SK-N-SH treated with all-trans-retinoic acid at 6 μM for 48 hours (cell line): ENCODE measurements around the gene ADSS2.

ENCODE experiments used
- ARNTL ChIP-seq: fragments of 450-650 bp; formaldehyde crosslinking; IDR thresholded peaks from 2 replicates; pipeline ENCODE4 v1.5.0; 2020; ENCODE audit warnings: low read depth, mild to moderate bottlenecking, moderate library complexity, borderline replicate concordance
- BACH2 ChIP-seq: fragments of 250-450 bp; sonication (Bioruptor Pico); IDR thresholded peaks from 2 replicates; pipeline ENCODE4 v1.9.0; 2021; ENCODE audit warnings: mild to moderate bottlenecking, borderline replicate concordance
- CSRNP3 ChIP-seq: fragments of 250-450 bp; sonication (Bioruptor Pico); IDR thresholded peaks from 2 replicates; pipeline ENCODE4 v1.5.1; 2021; ENCODE audit warnings: mild to moderate bottlenecking, moderate library complexity
- GLIS3 ChIP-seq: fragments of 250-450 bp; sonication (Bioruptor Pico); IDR thresholded peaks from 2 replicates; pipeline ENCODE4 v1.5.0; 2020; ENCODE audit warnings: mild to moderate bottlenecking, moderate library complexity
- OSR1 ChIP-seq: fragments of 250-450 bp; sonication (Bioruptor Pico); IDR thresholded peaks from 2 replicates; pipeline ENCODE4 v1.8.0; 2022; ENCODE audit warnings: moderate library complexity, mild to moderate bottlenecking, inconsistent platforms
- RARB ChIP-seq: fragments of 250-450 bp; sonication (Bioruptor Pico); IDR thresholded peaks from 2 replicates; pipeline ENCODE4 v1.8.0; 2021; ENCODE audit warnings: mild to moderate bottlenecking, moderate library complexity
- ZNF565 ChIP-seq: fragments of 450-650 bp; formaldehyde crosslinking; conservative IDR thresholded peaks from 2 replicates; pipeline ENCODE4 v1.5.0; 2020; ENCODE audit warnings: low read depth, mild to moderate bottlenecking, moderate library complexity
- ZNF70 ChIP-seq: fragments of 450-650 bp; formaldehyde crosslinking; IDR thresholded peaks from 2 replicates; pipeline ENCODE4 v1.5.0; 2020; ENCODE audit warnings: mild to moderate bottlenecking, moderate library complexity
- TF ChIP-seq, protein P1 (sequence below): fragments of 250-450 bp; sonication (Bioruptor Pico); IDR thresholded peaks from 2 replicates; pipeline ENCODE4 v1.8.0; 2020; ENCODE audit warnings: mild to moderate bottlenecking, moderate library complexity, borderline replicate concordance

DNA sequence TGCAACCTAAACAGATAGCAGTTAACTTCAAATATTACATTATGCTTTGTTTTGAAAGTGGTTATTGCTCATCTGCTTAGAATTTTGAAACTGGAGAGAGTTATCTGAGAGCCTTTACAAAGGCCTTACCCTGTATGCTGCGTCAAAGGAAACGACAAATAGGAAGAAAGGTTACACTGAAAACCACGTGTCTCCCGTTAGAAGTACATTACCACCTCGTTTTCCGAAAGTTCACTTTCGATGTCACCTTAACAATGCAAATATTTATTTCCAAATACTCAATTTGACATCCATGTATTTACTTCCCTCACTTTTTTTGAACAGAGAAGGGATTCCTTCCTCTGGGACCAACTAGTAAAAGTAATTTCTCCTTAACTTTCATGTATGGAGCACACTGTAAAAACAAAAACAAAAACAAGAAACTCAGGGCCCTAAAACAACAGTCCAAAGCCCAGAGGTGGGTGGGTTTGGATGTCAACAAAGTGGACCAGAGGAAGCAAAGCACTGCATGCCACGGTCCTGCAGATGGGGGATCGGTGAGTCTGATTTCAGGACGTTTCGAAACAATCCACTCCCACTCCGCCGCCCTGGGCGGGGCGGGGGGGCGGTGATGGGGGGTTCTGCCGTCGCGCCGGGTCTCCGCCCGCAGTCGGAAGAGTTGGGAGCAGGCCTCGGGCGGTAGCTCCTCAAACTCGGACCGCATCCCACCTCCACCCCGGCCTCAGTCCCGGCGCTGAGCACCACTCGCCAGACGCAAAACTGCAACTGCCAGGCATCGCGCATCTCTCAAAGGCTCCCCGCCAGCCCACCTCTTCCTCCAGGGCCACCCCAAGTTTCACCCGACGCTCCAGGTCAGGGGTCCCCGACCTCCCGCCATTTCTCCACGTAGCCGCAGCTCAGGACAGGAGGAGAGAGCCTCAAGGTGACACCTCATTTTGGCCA, 841 bp downstream of the ADSS2 start:
- no peak for TF ChIP-seq CSRNP3 (CRISPR knock-in tag)
- no peak for TF ChIP-seq BACH2 (CRISPR knock-in tag)
- no peak for TF ChIP-seq ARNTL (CRISPR knock-in tag)
- TF ChIP-seq ZNF70 (CRISPR knock-in tag) = no peak
- TF ChIP-seq, protein P1, sequence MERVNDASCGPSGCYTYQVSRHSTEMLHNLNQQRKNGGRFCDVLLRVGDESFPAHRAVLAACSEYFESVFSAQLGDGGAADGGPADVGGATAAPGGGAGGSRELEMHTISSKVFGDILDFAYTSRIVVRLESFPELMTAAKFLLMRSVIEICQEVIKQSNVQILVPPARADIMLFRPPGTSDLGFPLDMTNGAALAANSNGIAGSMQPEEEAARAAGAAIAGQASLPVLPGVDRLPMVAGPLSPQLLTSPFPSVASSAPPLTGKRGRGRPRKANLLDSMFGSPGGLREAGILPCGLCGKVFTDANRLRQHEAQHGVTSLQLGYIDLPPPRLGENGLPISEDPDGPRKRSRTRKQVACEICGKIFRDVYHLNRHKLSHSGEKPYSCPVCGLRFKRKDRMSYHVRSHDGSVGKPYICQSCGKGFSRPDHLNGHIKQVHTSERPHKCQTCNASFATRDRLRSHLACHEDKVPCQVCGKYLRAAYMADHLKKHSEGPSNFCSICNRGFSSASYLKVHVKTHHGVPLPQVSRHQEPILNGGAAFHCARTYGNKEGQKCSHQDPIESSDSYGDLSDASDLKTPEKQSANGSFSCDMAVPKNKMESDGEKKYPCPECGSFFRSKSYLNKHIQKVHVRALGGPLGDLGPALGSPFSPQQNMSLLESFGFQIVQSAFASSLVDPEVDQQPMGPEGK (CRISPR knock-in tag) = no peak
- no peak for TF ChIP-seq ZNF565 (CRISPR knock-in tag)
- TF ChIP-seq OSR1 (CRISPR knock-in tag) = no peak
- no peak for TF ChIP-seq GLIS3 (CRISPR knock-in tag)
- no peak for TF ChIP-seq RARB (CRISPR knock-in tag)
